Measurements from ENCODE around the gene LANCL3. TPM values are rescaled to one million over a fixed set of nuclear protein-coding genes. Genes with fewer than 3 reads are reported as not detected.

Gene LANCL3
- total and polyA plus RNA-seq, 2 experiments from 2014 or later = 0.28 to 0.87 TPM

GRCh38 chrX:37717708-37718107, 146.2 kb downstream of the LANCL3 start:
- Histone ChIP-seq H3K9me3 (ENCODE audit: low read depth) (no peaks in the 10 kb centered on the region), H2AFZ (no peak overlapping the region), H3K4me1 (ENCODE audit: insufficient read depth) (no peaks in the 10 kb centered on the region), H3K4me3 (no peak overlapping the region), H3K27me3 (no peaks in the 10 kb centered on the region), H3K9me2 (replicated peaks; ENCODE audit: insufficient read depth) (no peaks in the 10 kb centered on the region), H4K20me1 (ENCODE audit: insufficient read depth, poor library complexity, severe bottlenecking) (no peaks in the 10 kb centered on the region), H3K36me3 (replicated peaks; ENCODE audit: insufficient read depth, low read depth) (no peaks in the 10 kb centered on the region), H3K79me2 (no peaks in the 10 kb centered on the region), H3K4me2 (no peak overlapping the region), H3K27ac (no peak overlapping the region)
- 55% methylated on average over 1 of the region's 1 CpG for WGBS (ENCODE audit: low lambda C conversion rate, missing lambda C conversion rate)
- no peak for DNase-seq (ENCODE audit: low spot score)
- TF ChIP-seq CTCF (IDR thresholded peaks at IDR 0.05; ENCODE audit: poor library complexity) = no peak
- TF ChIP-seq EZH2 (IDR thresholded peaks at IDR 0.05; ENCODE audit: borderline replicate concordance) = no peak
- TF ChIP-seq EZH2phosphoT487 (IDR thresholded peaks at IDR 0.05; ENCODE audit: low read depth, severe bottlenecking, unreplicated experiment) = no peak

DNA sequence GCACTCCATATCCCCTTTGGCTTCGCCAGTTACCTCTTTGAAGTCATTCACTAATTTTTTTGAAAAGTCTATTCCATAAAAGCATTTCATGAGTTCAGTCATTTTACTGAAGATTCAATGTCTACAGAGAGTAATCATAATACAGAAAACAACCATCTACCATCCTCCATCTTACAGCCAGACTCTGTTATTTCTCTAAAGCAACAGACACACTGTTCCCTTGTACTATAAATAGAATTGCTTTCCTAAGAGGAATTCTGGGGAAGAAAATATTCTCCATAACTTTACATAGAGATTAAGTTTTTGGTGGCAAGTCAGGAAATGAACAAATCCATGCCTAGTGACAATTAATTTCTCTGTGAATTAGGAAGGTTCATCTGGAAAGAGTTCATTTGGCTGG, 151.1 kb downstream of the LANCL3 start:
- H3K27ac ChIP-seq = no peak overlapping the region
- no peaks in the 10 kb centered on the region for H3K4me1 ChIP-seq (ENCODE audit: insufficient read depth)
- no peaks in the 10 kb centered on the region for H3K79me2 ChIP-seq
- no peaks in the 10 kb centered on the region for H3K9me3 ChIP-seq (ENCODE audit: low read depth)
- H4K20me1 ChIP-seq (ENCODE audit: insufficient read depth, poor library complexity, severe bottlenecking) = no peaks in the 10 kb centered on the region
- no peak overlapping the region for H3K4me2 ChIP-seq
- no peaks in the 10 kb centered on the region for H3K9me2 ChIP-seq (replicated peaks; ENCODE audit: insufficient read depth)
- no peaks in the 10 kb centered on the region for H3K36me3 ChIP-seq (replicated peaks; ENCODE audit: insufficient read depth, low read depth)
- 83% methylated on average over 1 of the region's 1 CpG for WGBS (ENCODE audit: low lambda C conversion rate, missing lambda C conversion rate)
- TF ChIP-seq EZH2 (IDR thresholded peaks at IDR 0.05; ENCODE audit: borderline replicate concordance) = no peak
- H3K4me3 ChIP-seq = no peak overlapping the region
- no peaks in the 10 kb centered on the region for H3K27me3 ChIP-seq
- no peak overlapping the region for H2AFZ ChIP-seq
- no peak for DNase-seq (ENCODE audit: low spot score)

DNA sequence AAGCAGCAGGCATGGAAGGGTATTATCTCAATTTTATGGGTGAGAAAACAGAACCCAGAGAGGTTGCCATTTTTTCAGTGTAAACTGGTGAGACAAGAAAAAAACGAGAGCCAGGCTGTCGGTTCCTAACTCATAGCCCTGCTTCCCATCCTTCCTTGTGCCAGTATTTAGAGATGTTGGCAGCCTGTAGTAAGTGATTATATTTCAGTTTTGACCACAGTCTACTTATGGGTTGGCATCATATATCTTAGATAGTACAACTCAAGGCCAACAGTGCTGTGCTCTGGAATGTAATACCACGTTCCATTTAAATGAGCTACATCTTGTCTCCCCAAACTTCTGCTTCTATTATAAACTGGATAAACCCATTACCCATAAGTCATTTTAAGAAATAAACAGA, 154.9 kb downstream of the LANCL3 start:
- Histone ChIP-seq H2AFZ (no peak overlapping the region), H3K4me3 (no peak overlapping the region), H4K20me1 (ENCODE audit: insufficient read depth, poor library complexity, severe bottlenecking) (no peaks in the 10 kb centered on the region), H3K36me3 (replicated peaks; ENCODE audit: insufficient read depth, low read depth) (no peaks in the 10 kb centered on the region), H3K4me1 (ENCODE audit: insufficient read depth) (no peaks in the 10 kb centered on the region), H3K79me2 (no peaks in the 10 kb centered on the region), H3K27me3 (no peaks in the 10 kb centered on the region), H3K4me2 (no peak overlapping the region), H3K9me3 (ENCODE audit: low read depth) (no peaks in the 10 kb centered on the region), H3K9me2 (replicated peaks; ENCODE audit: insufficient read depth) (no peaks in the 10 kb centered on the region), H3K27ac (no peak overlapping the region)
- no peak for DNase-seq (ENCODE audit: low spot score)
- WGBS (ENCODE audit: low lambda C conversion rate, missing lambda C conversion rate) = 85% methylated on average over 3 of the region's 3 CpGs
- TF ChIP-seq EZH2 (IDR thresholded peaks at IDR 0.05; ENCODE audit: borderline replicate concordance) = no peak
- TF ChIP-seq CTCF (IDR thresholded peaks at IDR 0.05; ENCODE audit: poor library complexity) = no peak
- TF ChIP-seq EZH2phosphoT487 (IDR thresholded peaks at IDR 0.05; ENCODE audit: low read depth, severe bottlenecking, unreplicated experiment) = no peak

Other genes starting within 250 kb of the LANCL3 start
- gene PRRG1, start 222.3 kb upstream of the LANCL3 start, total RNA-seq = 27.5 and 36.5 TPM in 2 replicates
- gene PRRG1, start 222.3 kb upstream of the LANCL3 start, polyA plus RNA-seq = 11.7 and 16.8 TPM in 2 replicates
- 2.9 and 3.5 TPM in 2 replicates for gene XK, start 114.1 kb downstream of the LANCL3 start, total RNA-seq
- 0.07 and 1.2 TPM in 2 replicates for gene XK, start 114.1 kb downstream of the LANCL3 start, polyA plus RNA-seq
- gene CYBB, start 208.4 kb downstream of the LANCL3 start, total RNA-seq = 2.5 and 5.1 TPM in 2 replicates
- gene CYBB, start 208.4 kb downstream of the LANCL3 start, polyA plus RNA-seq = 0.30 TPM in 1 of 2 replicates, not detected in the other

All from hepatocyte (in vitro differentiated cells).